NCI-H460 (cell line): ENCODE data around the gene NTM. TPM values are rescaled to one million over a fixed set of nuclear protein-coding genes. Genes with fewer than 3 reads are reported as not detected.

Experiments used
- DNase-seq: peaks from one replicate; pipeline ENCODE4 v3.0.0-alpha.2; 2016; ENCODE audit warnings: low read depth; ENCODE audit errors: extremely low read depth
- total RNA-seq: library from RNA; depleted of rRNA; stranded (reverse); fragments of >200 nt; shearing (Covaris generic); gene quantifications from 2 replicates; pipeline ENCODE4 v1.2.3, GENCODE V29; 2014

Gene NTM
- total RNA-seq, 1 experiment from 2014 or later = 3.7 TPM

DNA sequence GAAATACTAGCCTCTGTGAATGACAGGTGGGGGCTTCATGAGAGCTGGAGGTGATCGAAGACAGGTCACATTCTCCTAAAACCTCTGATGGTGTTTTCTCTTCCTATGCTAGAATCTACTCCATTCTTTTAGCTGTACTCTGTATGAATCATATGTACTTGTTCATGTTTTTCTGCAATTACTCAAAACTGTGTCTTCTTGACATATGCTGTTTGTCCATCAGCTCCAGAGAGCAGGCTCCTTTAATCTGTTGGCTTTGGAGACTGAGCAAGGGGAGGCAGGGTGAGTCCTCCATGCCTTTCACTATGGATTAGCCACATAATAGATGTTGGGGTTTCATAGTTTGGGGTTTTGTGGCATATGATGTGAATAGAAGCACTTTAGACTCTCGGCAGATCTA lies 598.8 kb downstream of the NTM start:
- DNase-seq = no peak

DNA sequence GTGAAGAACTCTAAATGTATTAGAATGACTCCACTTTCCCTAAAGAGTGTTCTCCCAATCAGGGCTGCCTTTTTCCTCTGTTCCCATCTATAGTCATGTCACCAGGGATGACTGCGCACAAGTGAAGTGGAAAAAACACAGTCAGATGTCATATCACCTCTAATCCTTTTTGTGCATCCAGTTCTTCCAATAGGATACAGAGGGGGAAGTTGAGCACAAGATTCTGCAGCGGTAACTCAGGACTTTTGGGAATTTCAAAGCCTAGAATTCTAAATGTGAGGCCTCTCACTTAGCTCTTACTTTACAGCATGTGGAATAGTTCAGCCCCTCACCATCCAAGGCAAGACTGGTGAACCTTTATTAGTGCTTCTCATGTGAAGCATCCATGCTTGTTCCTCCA lies 602.6 kb downstream of the NTM start:
- DNase-seq = no peak

DNA sequence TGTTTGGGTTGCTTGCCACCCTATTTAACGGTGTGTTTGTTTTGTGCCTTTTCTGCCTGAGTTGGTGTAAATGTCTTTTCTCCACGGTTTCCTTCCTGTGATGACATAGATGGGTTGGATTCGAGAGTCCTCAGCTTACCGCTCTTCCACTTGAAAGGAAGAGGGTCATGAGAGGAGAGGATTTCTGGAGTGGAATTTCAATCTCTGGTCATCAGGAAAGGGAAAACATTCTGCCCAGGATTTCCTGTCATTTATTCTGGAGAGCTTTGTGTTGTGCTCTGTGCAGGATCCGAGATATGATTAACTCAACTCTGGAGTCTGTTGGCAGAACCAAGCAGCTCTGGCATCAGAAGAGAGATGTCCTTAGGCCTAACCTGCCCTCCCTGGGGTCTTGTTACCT lies 605.2 kb downstream of the NTM start:
- no peak for DNase-seq

DNA sequence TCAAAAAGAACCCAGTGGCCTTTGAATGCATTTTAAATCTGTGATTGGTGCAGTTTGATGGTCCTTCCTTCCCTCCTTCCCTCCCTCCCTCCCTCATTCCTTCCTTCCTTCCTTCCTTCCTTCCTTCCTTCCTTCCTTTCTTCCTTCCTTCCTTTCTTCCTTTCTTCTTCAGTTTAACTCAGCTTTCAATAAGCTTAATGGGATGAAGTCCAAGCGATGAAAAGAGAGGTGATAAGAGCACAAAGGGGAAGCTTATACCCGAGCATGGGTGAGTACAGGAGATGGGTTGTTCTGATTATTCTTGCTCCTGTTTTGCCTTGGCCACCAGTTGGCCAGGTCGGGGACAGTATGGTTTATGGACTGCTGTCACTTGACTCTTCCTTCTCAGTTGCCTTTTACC lies 605.6 kb downstream of the NTM start:
- no peak for DNase-seq

DNA sequence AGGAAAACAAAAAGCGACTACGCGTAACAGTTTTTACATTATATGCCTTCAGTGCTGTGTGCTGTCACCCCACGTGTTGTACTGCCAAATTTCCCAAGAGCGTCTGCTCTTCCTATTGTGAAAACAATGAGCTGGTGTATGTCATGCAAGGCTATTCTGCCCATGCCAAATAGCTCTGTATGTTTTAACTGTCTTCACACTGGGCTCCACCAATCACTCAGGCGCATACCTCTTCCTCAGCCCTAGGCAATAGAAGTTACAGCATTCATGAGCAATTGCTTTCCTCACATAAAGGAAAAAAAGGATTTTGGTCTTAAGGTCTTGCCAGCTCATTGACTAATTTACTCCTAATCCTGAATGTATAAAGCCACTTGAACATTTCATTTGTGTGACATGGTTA lies 606.8 kb downstream of the NTM start:
- DNase-seq = no peak

DNA sequence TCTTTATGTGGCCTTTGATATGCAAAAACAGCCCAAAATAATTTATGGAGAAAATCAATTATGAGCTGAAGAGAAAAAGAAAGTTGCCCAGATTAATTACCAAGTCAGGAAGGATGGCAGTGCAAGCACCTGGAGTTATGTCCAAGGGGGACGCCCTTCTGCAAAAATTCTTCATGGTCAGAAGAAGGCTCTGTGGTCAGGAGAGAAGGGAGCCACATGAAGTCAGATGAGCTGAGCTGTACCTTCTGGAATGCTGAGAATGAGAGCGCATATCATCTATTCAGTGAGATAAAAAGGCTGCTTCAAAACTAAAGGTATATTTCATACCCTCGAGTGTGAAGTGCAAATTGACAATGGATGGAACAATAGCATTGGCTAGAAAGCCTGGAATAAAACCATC lies 607.4 kb downstream of the NTM start:
- no peak for DNase-seq

DNA sequence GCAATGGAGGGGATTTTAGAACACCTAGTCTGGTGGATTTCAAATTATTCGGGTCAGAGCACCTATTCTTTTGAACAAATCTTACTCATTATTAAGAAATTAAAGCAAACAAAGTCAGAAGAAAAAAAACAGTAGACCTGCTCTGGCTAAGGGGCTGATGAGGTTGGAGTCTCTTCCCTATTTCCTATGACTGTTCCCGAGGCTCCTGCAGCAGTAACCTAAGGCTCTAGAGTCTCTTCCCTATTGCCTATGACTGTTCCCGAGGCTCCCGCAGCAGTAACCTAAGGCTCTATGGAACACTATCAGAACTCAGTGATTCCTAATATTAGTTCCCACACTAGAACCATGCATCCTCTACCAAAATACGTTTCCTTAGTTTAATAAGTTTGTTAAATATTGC lies 607.9 kb downstream of the NTM start:
- no peak for DNase-seq

DNA sequence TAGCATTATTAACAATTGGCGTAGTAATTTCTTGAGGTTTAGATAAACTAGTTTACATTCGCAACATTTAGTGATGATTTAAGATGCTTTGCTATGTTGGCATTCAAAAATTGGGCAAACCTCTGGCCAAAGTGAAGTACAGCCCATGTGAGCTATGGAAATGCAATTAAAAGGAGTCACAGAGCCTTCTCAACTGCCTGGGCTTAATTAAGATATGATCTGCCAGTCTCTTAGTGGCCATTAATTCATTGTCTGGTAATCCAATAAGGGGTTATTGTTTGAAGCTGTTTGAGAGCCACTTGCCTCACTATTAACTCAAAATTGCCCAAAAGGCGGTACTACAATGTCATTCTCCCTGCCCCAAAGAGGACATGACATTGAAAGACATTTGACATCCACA lies 608.9 kb downstream of the NTM start:
- no peak for DNase-seq

DNA sequence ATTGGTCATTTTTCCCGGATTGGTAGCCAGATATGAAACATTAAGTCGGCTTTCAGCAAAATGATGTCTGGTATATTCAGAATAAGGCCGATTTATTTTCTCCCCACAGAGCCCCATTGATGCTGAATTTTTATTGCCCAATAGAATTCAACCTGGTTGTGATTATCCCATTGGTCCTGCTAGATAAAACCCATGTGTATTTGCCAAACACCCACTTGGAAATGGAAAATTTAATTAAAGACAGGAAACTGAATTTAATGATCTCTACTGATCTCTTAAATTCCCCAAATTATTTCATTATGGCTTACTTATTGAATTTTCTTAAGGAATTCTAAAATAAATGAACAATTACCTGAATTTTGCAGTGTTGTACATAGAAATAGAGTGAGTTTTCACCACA lies 609.8 kb downstream of the NTM start:
- DNase-seq = no peak

DNA sequence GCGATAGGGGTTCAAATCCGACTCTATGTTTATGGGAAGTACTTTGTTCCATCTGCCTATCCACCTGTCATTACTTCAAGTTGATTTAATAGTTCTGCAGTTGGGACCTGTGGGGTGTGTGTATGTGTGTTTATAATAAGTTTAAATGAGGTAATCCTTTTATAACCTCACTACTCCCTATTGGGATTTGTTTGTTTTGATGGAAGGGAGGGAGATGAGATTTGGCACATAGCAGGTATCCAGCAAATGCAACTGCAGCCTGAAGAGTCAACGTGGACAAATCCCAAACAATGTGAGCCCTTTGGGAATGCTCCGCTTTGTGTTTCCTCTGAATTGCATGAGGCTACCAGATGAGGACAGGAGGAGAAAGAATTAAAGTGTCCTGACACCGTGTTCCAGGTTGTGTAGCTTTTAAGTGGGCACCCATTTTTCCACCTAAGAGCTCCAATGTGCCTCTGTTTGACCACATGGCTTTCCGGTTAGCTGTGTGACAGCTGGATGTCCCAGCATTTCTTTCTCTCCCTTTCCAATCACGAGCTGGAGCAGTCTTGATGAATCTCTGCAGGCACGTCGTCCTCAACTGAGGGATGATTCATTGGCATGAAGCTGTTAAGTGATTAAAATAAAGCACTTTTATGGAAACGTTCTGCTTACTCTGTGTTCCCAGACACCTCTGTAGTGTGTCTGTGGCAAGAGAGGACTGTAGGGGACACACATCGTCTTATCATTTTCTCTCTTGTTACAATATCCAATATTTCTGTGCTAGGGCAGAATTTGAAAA lies 610.7 kb downstream of the NTM start:
- DNase-seq = no peak

DNA sequence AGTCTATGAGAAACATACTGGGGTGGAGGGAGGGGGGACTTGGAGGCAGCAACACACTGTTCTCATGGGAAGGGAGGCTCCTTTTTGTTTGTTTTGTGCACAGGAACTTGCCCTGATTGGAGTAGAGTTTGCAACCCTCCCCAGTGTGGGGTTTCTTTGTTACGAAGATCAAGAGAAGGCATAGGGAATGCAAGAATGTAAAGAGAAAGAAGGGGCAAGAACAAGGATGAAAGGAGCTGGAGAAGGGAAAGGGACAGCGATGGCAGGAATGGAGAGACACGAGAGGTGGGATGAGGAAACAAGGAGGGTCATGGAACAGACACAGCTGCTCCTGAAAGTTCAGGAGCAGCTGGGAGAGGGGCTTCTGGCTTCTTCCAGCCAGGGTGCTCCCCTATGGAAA lies 611.7 kb downstream of the NTM start:
- DNase-seq = no peak

DNA sequence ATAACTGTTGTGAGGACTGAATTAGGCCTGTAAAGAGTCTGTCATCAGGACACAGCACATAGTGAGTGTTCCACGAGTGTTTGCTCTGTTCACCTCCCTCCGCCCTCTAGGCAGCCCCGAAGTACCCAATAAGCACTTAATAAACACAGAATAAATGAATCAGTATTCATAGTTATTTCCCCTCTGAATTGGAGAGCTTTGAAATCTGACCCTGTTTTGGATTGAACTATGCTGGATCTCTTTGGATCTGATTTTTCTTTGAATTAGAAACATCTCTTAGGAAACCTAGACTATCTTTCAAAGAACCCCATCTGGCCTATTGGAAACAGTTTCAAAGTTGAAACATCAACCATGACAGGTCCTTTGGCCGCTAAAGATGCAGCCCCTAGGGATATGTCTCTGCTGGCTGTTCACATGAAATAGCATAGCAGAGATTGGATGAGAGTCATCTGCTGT lies 615.5 kb downstream of the NTM start:
- no peak for DNase-seq

DNA sequence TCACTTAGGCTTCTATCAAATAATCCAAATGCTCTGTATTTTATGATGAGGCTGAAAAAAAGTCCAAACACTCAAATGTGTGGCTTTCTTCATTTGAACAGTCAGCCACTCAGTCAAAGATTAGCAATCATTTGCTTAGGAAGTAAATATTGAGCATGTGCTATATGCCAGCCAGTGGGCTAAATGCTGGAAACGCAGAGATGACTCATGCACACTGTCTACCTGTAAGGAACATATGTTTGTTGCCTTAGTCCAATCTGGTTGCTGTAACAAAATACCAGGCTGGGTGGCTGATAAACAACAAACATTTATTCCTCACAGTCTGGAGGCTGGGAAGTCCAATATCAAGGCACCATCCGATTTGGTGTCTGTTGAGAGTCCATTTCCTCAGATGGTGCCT lies 617.3 kb downstream of the NTM start:
- DNase-seq = no peak

DNA sequence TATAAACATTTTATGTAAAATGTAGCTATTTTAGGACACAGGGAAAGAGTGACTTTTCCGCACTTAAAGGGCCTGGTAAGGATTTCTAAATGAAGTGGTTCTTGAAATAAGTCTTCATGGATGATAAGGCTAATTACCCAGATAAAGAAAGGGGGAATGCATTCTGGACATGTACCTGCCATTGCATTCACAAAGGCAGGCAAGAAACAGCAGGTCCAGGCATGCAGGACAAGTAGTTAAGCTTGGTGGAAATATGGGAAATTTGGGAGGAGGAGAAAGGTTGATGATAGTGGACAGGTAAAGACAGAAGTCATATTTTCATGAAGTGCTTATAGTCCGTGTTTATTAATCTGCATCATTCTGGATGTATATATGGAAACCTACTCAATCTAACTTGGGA lies 621.2 kb downstream of the NTM start:
- no peak for DNase-seq

DNA sequence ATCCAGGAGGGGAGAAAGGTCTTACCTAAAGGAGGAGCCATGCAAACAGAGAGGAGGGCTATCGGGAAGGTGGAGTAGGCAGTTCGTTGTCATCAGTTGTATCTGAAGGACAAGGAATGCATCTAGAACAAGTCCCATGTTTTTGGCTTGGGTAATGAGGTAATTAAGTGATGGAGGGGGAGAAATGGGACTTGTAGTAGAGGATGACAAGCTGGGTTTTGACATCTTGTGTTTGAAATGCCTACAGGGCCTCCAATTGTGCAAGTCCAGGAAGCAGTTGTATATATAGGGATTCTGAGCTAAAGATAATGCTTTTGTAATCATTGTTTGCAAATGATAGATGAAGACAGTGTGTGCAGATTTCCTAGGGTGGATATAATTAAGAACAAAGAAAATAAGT lies 622.8 kb downstream of the NTM start:
- no peak for DNase-seq

DNA sequence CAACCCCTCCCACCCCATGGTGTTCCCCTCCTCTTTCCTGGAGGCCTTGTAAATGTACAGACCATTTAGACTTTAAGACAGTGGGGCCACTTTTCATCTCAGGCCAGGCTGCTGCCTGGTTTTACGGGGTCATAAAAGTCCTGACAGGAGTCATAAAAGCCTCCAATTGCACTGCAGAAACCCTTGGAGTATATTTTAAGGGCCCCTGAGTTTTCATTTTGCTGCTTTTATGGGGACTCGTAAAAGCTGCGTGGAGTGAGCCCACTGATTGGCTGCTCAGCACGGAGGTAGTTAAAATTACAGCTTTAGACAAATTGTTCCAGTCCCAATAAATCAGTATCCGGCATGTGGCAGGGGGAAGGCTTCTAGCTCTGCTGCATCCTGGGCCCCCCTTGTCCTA lies 627.6 kb downstream of the NTM start:
- DNase-seq = no peak

DNA sequence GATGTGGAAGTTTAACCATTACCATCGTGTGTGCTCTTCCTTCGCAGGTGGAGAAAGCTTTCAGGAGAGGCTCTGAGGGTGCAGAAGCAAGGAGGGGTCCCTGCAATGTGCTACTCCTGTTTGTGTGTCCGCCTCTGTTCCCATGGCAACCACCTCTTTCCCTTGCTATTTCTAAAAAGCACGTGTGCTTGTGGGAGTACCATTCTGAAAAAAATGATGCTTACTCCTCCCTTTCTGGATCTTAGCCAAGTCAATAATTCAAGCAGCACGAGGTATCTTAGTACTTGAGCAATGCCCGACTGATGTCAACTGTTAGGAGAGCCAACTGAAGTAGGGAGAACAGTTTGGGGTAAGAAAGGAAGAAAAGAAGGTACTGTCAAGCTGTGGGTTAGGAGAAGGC lies 628.7 kb downstream of the NTM start:
- no peak for DNase-seq

DNA sequence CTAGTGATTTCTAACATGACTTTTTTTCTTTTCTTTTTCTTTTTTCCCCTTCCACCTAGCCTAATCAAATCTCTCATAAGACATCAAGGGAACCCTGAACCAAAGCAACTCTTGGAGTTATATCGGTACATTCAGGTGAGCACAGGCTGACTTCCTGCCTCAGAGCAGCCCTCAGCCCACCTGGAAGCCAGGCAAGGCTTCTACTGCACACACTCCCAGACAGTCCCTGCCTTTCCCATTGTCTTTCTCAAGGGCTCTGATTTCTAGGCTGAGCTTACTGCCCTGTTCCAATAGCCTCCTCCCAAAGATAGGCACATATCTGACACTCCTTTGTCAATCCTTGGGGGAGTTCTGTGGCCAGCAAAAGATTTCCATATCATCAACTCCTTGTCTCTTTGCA lies 629.5 kb downstream of the NTM start:
- no peak for DNase-seq

DNA sequence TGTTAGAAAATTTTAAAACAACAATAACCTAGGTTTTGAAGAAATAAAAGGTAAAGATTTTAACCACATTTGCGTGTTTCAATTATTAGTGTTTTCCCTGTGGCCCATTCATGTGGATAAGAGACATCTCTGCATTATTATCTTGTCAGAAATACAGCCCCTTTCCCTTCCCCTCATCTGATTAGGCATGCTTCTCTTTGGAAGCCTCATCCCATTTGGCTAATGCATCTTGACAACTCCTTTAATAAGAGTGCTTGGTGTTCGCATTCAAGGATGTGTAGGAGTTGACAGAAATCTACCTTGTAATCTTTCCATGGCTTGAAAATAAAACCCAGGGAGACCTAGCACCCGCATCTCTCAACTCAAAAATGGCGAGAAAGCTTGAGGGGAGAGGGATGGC lies 635.5 kb downstream of the NTM start:
- DNase-seq = no peak

DNA sequence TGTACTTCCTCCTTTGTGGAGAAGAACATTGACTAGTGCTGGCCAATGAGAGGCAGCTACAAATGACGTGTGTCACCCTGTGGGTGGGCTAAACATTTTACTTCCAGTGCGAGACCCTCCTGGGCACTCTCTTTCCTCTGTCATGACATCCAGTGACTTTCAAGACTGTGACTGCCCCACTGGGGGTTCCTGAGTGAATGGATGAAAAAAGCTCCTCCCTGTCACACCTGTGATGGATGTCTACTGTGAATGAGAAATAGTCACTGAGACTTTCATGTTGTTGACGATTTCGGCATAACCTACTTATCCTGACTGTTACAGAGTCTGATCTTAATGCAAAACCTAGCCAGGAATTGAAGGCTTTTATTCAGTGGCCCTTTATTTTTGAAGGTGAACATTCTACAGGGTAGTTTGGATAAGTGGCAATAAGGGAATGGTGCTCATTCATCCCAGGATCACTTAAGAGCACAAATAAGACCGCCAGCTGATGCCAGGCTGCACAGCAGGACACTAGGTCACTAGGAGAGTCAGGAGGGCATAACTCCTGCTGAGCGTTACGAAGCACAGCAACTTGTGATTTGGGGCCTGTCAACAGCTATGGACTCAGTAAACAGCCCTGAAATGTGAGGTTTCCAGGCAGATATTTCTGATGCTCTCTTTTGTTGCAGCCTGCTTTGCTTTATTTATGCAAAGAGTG lies 636.6 kb downstream of the NTM start:
- DNase-seq = no peak

DNA sequence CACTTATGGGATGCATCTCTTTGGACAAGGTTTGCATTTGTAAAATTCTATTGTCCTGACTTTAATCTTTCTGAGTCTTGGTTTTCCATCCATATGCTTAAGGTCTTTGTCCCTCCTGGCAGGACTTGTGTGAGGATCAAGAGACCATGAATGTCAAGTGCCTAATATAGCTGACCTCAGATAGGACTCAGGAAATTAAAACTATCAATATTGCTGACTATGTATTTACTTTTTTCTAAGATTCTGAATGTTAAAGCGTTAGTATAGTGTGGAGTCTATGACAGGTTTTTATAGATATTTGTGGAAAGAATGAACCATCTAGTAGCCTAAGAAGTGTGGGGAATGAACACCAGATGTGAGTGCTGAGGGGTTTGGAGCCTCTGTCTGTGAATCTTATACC lies 637.8 kb downstream of the NTM start:
- DNase-seq = no peak

DNA sequence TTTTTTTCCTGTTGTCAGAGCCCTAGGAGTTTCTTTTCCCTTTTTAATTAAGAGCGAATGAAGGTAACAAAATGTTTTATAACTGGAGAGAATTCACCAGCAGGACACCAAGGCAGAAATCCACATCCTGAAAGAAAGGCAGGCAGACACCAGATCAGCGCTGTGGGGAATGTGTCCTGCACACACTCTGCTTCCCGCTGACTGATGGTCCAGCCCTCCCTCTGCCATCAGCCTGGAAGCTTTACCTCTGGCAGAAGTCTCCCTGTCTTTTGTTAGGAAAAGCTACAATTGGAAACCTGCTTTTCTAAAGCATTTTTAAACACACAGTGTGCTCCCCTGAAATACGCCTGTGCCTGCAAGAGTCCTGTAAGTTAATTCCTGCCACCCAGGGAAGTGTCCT lies 638.5 kb downstream of the NTM start:
- no peak for DNase-seq

DNA sequence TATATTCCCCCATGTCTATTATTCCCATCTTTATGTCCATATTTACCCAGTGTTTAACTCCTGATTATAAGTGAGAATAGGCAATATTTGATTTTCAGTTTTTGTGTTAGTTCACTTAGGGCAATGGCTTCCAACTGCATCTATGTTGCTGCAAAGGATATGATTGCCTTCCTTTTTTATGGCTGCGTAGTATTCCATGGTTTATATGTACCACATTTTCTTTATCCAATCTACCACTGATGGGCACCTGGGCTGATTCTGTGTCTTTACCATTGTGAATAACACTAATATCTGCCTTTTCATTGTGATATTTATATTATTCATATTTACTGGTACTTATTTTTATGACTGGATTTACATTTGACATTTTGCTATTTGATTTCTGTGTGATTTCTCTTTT lies 649.6 kb downstream of the NTM start:
- DNase-seq = no peak
